PFSK-1 (cell line): Measurements from ENCODE around the gene CMBL.

Experiments
- FOXP2 ChIP-seq: optimal IDR thresholded peaks from 2 replicates; pipeline ENCODE3; 2011; ENCODE audit warnings: borderline replicate concordance, control low read depth, inconsistent platforms; ENCODE audit not compliant: insufficient read depth; ENCODE audit errors: extremely low read length, extremely low read depth
- POLR2AphosphoS5 ChIP-seq: IDR thresholded peaks from 2 replicates; pipeline ENCODE4 v1.6.1; 2012; ENCODE audit warnings: low read depth, mild to moderate bottlenecking, control low read depth, low read length, moderate library complexity
- SIN3A ChIP-seq: IDR thresholded peaks from 2 replicates; pipeline ENCODE4 v1.6.1; 2012; ENCODE audit warnings: mild to moderate bottlenecking, low read length, moderate library complexity, borderline replicate concordance; ENCODE audit not compliant: insufficient read depth
- TAF1 ChIP-seq: IDR thresholded peaks from 2 replicates; pipeline ENCODE4 v1.6.1; 2012; ENCODE audit warnings: low read length, control low read depth, borderline replicate concordance; ENCODE audit not compliant: insufficient read depth
- TF ChIP-seq, protein P1 (sequence below), 2 experiments: IDR thresholded peaks; 2 replicates each; pipeline versions ENCODE4 v1.6.1 to v1.8.0; 2011 to 2012; ENCODE audit warnings: low read depth in 2 of 2, low read length in 2 of 2, control low read depth in 1 of 2, inconsistent platforms in 1 of 2, mild to moderate bottlenecking in 1 of 2, moderate library complexity in 1 of 2; ENCODE audit not compliant: insufficient read depth in 1 of 2

Gene CMBL

DNA sequence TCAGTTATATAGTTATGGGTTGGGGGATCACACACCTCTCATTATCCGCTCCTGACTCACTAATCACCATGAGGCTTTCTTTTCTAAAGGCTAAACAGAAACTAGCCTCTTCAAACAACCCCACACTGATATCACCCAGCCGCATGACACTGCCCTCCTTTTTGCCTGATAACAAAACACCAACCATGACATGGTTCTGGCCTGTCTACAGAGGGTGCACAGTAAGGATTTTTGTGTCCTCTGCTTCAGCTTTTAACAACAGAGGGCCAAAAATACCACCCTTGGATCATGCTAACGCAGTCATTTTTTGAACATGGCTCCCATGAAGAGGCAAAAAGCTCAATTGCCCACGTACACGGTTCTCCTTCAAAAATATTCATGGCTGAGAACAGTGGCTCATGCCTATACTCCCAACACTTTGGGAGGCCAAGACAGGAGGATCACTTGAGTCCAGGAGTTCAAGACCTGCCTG lies 4.0 kb downstream of the CMBL start:
- TF ChIP-seq, protein P1, sequence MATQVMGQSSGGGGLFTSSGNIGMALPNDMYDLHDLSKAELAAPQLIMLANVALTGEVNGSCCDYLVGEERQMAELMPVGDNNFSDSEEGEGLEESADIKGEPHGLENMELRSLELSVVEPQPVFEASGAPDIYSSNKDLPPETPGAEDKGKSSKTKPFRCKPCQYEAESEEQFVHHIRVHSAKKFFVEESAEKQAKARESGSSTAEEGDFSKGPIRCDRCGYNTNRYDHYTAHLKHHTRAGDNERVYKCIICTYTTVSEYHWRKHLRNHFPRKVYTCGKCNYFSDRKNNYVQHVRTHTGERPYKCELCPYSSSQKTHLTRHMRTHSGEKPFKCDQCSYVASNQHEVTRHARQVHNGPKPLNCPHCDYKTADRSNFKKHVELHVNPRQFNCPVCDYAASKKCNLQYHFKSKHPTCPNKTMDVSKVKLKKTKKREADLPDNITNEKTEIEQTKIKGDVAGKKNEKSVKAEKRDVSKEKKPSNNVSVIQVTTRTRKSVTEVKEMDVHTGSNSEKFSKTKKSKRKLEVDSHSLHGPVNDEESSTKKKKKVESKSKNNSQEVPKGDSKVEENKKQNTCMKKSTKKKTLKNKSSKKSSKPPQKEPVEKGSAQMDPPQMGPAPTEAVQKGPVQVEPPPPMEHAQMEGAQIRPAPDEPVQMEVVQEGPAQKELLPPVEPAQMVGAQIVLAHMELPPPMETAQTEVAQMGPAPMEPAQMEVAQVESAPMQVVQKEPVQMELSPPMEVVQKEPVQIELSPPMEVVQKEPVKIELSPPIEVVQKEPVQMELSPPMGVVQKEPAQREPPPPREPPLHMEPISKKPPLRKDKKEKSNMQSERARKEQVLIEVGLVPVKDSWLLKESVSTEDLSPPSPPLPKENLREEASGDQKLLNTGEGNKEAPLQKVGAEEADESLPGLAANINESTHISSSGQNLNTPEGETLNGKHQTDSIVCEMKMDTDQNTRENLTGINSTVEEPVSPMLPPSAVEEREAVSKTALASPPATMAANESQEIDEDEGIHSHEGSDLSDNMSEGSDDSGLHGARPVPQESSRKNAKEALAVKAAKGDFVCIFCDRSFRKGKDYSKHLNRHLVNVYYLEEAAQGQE (IDR thresholded peaks at IDR 0.05; ENCODE audit: insufficient read depth in 1 of 2, low read depth in 2 of 2, low read length in 2 of 2): no peak
- no peak for TF ChIP-seq FOXP2
- TF ChIP-seq TAF1: no peak

DNA sequence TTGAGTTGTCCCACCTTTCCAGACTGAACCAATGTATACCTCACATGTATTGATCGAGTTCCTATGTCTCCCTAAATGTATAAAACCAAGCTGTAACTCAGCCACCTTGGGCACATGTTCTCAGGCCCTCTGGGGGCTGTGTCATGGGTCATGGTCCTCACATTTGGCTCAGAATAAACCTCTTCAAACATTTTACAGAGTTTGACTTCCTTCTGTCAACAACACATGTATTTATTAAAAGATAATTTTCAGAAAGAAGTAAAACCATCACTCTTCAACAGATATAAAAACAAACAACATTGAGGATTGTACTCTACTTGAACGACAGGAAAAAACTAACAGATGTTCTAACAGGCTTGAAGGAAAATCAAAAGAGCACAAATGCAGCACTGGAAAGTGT lies 4.5 kb downstream of the CMBL start:
- TF ChIP-seq, protein P1 (IDR thresholded peaks at IDR 0.05; ENCODE audit: insufficient read depth in 1 of 2, low read depth in 2 of 2, low read length in 2 of 2): no peak
- no peak for TF ChIP-seq POLR2AphosphoS5
- TF ChIP-seq TAF1: no peak
- no peak for TF ChIP-seq SIN3A
- TF ChIP-seq FOXP2: no peak

DNA sequence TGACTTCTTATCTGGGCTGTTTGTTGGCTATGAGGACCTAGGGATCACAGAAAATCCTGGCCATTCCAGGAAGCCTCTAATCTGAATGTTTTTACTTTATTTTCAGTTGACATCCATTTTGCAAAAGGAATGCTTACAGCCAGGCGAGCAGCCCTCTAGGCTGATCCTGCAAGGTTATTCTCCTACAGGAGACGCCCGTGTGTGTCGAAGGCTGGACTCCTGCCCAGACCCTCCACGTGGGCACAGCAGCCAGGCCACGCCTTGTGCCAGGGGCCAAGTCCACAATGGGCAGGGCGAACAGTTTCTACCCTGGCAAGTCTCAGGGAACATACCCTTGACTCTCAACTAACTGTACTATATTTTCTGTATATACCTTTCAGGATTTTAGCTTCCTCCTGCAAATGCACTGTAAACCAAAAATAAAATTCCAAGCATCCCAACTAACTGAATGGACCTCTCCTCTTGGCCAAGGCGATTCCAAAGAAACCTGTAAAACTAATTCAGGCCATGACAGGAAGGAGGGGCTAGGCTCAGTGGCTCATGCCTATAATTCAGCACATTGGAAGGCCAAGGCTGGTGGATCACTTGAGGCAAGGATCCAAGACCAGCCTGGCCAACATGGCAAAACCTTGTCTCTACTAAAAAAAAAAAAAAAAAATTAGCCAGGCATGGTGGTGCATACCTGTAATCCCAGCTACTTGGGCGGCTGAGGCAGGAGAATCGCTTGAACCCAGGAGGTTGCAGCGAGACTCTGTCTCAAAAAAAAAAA lies 5.7 kb downstream of the CMBL start:
- no peak for TF ChIP-seq POLR2AphosphoS5
- no peak for TF ChIP-seq SIN3A
- TF ChIP-seq TAF1: no peak
- TF ChIP-seq FOXP2: no peak
- TF ChIP-seq, protein P1 (IDR thresholded peaks at IDR 0.05; ENCODE audit: insufficient read depth in 1 of 2, low read depth in 2 of 2, low read length in 2 of 2): no peak

DNA sequence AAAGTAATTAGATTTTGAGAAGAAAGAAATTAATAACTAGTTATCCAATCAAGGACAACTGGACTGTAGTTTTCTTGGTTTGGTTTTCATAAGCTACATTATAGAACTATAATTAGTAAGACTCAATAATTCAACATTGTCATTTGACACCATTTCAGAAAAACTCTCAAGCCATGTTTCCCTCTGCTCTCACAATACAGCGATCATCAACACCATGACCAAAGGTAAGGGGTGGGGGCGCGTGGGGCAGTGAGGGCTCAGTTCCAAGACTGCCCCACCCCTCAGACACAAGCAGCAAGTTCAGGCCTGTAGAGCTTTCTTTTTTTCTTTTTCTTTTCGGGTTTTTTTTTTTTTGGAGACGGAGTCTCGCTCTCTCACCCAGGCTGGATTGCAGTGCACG lies 6.4 kb downstream of the CMBL start:
- TF ChIP-seq SIN3A (no peak), POLR2AphosphoS5 (no peak), FOXP2 (no peak), TAF1 (no peak)
- TF ChIP-seq, protein P1 (IDR thresholded peaks at IDR 0.05; ENCODE audit: insufficient read depth in 1 of 2, low read depth in 2 of 2, low read length in 2 of 2): no peak
